ENCODE measurements around the gene C8G. TPM values are rescaled to one million over a fixed set of nuclear protein-coding genes. Genes with fewer than 3 reads are reported as not detected.
A peak's percentile ranks its signal among the peaks of the same experiment; 100 is the strongest.

C8G gene
- total and polyA plus RNA-seq, 2 donors (not counting 1 experiment from before 2014, with no cell fraction given), result 1.7 to 2.8 TPM

DNA sequence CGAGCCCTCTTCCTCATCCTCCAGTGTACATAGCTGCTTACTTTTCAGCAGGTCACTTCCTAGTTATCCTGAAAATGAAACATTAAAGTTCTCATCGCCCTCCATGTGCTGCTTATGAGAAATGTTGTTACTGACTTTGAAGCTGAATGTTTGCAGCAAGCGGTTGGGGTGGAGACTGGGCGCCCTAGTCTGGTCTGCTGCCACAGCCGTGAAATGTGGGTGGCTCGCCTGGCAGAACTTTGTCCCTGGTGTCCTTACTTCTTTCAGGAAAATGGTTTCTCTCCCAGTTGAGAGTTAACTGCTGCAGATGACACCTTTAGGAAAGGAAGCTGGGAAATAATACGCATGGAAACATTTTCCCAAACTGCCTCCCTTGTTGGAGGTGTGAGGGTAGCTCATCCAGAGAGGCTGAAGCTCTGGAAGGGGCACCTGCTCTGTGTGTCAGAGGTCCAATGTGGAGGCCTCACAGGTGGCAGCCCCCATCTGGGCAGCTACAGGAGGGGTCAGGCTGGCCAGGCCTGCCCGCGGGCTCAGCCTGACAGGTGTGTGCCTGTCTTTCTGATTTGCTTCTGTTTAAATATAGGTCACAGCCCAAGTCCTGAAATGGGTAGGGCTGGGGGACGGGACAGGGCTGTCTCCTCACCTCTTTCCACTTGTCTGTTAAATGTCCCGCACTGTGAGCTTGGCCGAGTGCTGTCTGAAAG is 34.7 kb upstream of the C8G start:
- H3K36me3 ChIP-seq (replicated peaks in 1 of 2; ENCODE audit: control extremely low read depth in 1 of 2, control insufficient read depth in 1 of 2, extremely low read depth in 1 of 2, insufficient read depth in 2 of 2, low read length in 1 of 2), result peaks cover 0 to 61% of the 10 kb centered on the region in 2 experiments
- H4K20me1 ChIP-seq (ENCODE audit: control insufficient read depth, insufficient read depth, low read length, poor library complexity, severe bottlenecking), result peaks cover 19% of the 10 kb centered on the region
- no peaks in the 10 kb centered on the region for H3K9me3 ChIP-seq (ENCODE audit: control extremely low read depth in 1 of 3, control insufficient read depth in 2 of 3, insufficient read depth in 1 of 3, low read length in 2 of 3)
- H3K4me1 Mint-ChIP-seq, result peaks cover 8% of the 10 kb centered on the region
- H3K27ac ChIP-seq (ENCODE audit: low read length in 2 of 2), result no peak overlapping the region
- DNase-seq (no peak), ATAC-seq (ENCODE audit: low read depth) (no peak)
- H3K9me3 Mint-ChIP-seq (ENCODE audit: insufficient read depth), result no peaks in the 10 kb centered on the region
- ChIA-PET CTCF (interaction anchor here (2.6 kb wide), 1 partner anchor 68 kb away, joined by 8 read pairs; the partner anchor contains the start of gene AJM1), POLR2A (no interaction called here)
- no peaks in the 10 kb centered on the region for H3K27me3 ChIP-seq (replicated peaks in 1 of 4; ENCODE audit: control extremely low read depth in 1 of 4, control insufficient read depth in 3 of 4, insufficient read depth in 4 of 4, low read length in 3 of 4)
- no peak overlapping the region for H3K9ac ChIP-seq (ENCODE audit: low read length)
- H2AFZ ChIP-seq (ENCODE audit: insufficient read depth, low read depth, low read length, poor library complexity, severe bottlenecking), result no peak overlapping the region
- 99% methylated on average over 10 of the region's 12 CpGs for WGBS (ENCODE audit: insufficient coverage)
- H3K4me2 ChIP-seq (replicated peaks; ENCODE audit: low read depth, low read length, poor library complexity, severe bottlenecking), result no peak overlapping the region
- H3K4me3 ChIP-seq (ENCODE audit: control extremely low read depth in 1 of 5, extremely low read depth in 1 of 5, insufficient read depth in 1 of 5, low read depth in 2 of 5, low read length in 4 of 5), result no peak overlapping the region
- H3K27ac Mint-ChIP-seq, result no peak overlapping the region
- H3K79me2 ChIP-seq (ENCODE audit: control insufficient read depth, insufficient read depth, low read length), result peaks cover 37% of the 10 kb centered on the region
- H3K27me3 Mint-ChIP-seq, result no peaks in the 10 kb centered on the region
- intact Hi-C loops (cut with micrococcal nuclease), result no loop called here
- no peak for TF ChIP-seq EZH2 (IDR thresholded peaks at IDR 0.05; ENCODE audit: borderline replicate concordance, insufficient read depth, low read depth, low read length, poor library complexity, severe bottlenecking)
- TF ChIP-seq, protein P1, sequence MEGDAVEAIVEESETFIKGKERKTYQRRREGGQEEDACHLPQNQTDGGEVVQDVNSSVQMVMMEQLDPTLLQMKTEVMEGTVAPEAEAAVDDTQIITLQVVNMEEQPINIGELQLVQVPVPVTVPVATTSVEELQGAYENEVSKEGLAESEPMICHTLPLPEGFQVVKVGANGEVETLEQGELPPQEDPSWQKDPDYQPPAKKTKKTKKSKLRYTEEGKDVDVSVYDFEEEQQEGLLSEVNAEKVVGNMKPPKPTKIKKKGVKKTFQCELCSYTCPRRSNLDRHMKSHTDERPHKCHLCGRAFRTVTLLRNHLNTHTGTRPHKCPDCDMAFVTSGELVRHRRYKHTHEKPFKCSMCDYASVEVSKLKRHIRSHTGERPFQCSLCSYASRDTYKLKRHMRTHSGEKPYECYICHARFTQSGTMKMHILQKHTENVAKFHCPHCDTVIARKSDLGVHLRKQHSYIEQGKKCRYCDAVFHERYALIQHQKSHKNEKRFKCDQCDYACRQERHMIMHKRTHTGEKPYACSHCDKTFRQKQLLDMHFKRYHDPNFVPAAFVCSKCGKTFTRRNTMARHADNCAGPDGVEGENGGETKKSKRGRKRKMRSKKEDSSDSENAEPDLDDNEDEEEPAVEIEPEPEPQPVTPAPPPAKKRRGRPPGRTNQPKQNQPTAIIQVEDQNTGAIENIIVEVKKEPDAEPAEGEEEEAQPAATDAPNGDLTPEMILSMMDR (IDR thresholded peaks at IDR 0.05), result no peak
- H3K4me3 Mint-ChIP-seq, result no peak overlapping the region
- H3K4me1 ChIP-seq (ENCODE audit: control insufficient read depth in 2 of 2, insufficient read depth in 2 of 2, low read length in 2 of 2), result peaks cover 0 to 2% of the 10 kb centered on the region in 2 donors

DNA sequence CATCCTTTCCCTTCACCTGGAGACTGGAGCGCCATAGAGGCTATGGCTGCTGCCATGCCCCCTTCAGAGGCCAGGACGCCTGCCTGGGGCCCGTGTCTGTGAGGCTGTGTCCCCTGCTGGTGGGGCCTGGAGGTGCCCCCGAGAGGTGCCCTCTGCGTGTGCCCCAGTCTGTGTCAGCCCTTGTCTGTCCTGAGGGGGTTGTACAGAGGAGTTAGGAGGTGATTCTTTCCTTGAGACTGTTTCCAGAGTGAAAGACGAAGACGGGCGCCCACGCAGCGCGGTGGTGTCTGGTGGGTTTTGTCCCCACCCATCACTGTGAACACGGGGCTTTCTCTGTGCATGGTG is 34.2 kb upstream of the C8G start:
- Histone ChIP-seq H4K20me1 (ENCODE audit: control insufficient read depth, insufficient read depth, low read length, poor library complexity, severe bottlenecking) (peaks cover 24% of the 10 kb centered on the region), H3K4me1 (ENCODE audit: control insufficient read depth in 2 of 2, insufficient read depth in 2 of 2, low read length in 2 of 2) (peaks cover 0 to 2% of the 10 kb centered on the region in 2 donors), H3K4me3 (ENCODE audit: control extremely low read depth in 1 of 5, extremely low read depth in 1 of 5, insufficient read depth in 1 of 5, low read depth in 2 of 5, low read length in 4 of 5) (no peak overlapping the region), H3K27ac (ENCODE audit: low read length in 2 of 2) (no peak overlapping the region), H3K27me3 (replicated peaks in 1 of 4; ENCODE audit: control extremely low read depth in 1 of 4, control insufficient read depth in 3 of 4, insufficient read depth in 4 of 4, low read length in 3 of 4) (no peaks in the 10 kb centered on the region), H3K4me2 (replicated peaks; ENCODE audit: low read depth, low read length, poor library complexity, severe bottlenecking) (no peak overlapping the region), H2AFZ (ENCODE audit: insufficient read depth, low read depth, low read length, poor library complexity, severe bottlenecking) (no peak overlapping the region), H3K9me3 (ENCODE audit: control extremely low read depth in 1 of 3, control insufficient read depth in 2 of 3, insufficient read depth in 1 of 3, low read length in 2 of 3) (no peaks in the 10 kb centered on the region), H3K36me3 (replicated peaks in 1 of 2; ENCODE audit: control extremely low read depth in 1 of 2, control insufficient read depth in 1 of 2, extremely low read depth in 1 of 2, insufficient read depth in 2 of 2, low read length in 1 of 2) (peaks cover 0 to 65% of the 10 kb centered on the region in 2 experiments), H3K79me2 (ENCODE audit: control insufficient read depth, insufficient read depth, low read length) (peaks cover 42% of the 10 kb centered on the region), H3K9ac (ENCODE audit: low read length) (no peak overlapping the region)
- TF ChIP-seq, protein P1 (IDR thresholded peaks at IDR 0.05), result no peak
- TF ChIP-seq EZH2 (IDR thresholded peaks at IDR 0.05; ENCODE audit: borderline replicate concordance, insufficient read depth, low read depth, low read length, poor library complexity, severe bottlenecking), result no peak
- H3K4me3 Mint-ChIP-seq, result no peak overlapping the region
- intact Hi-C loops (cut with micrococcal nuclease), result no loop called here
- H3K27ac Mint-ChIP-seq, result no peak overlapping the region
- H3K27me3 Mint-ChIP-seq, result no peaks in the 10 kb centered on the region
- ATAC-seq (ENCODE audit: low read depth), result peak; percentile 43
- 97% methylated on average over 12 of the region's 12 CpGs for whole genome bisulfite sequencing (ENCODE audit: insufficient coverage)
- DNase-seq, result no peak
- POLR2A ChIA-PET, result no interaction called here
- H3K4me1 Mint-ChIP-seq, result peaks cover 6% of the 10 kb centered on the region
- CTCF ChIA-PET, result interaction anchor here (2.6 kb wide), 1 partner anchor 69 kb away, joined by 8 read pairs; the partner anchor contains the start of gene AJM1
- H3K9me3 Mint-ChIP-seq (ENCODE audit: insufficient read depth), result no peaks in the 10 kb centered on the region

All from B cell (primary cell).